Sigmoid colon (tissue), 7 donors: Measurements from ENCODE around the gene CYP1A1. TPM values are rescaled to one million over a fixed set of nuclear protein-coding genes. Genes with fewer than 3 reads are reported as not detected.

Experiments
- DNase-seq: peaks from one replicate; pipeline ENCODE4 v3.0.0-alpha.2; 2019
- H3K27ac ChIP-seq, 4 donors: fragments of 200-600 bp; sonication (generic); one replicate each; pipeline ENCODE4 v1.5.1; 2016 to 2019; ENCODE audit warnings: mild to moderate bottlenecking in 1 of 4
- H3K27me3 ChIP-seq, 3 donors: fragments of 200-600 bp; sonication (generic); one replicate each; pipeline ENCODE4 v1.5.1; 2019; ENCODE audit warnings: mild to moderate bottlenecking in 1 of 3
- H3K36me3 ChIP-seq, 4 donors: fragments of 200-600 bp; sonication (generic); one replicate each; pipeline ENCODE4 v1.5.1; 2016 to 2019
- H3K4me1 ChIP-seq, 4 donors: fragments of 200-600 bp; sonication (generic); one replicate each; pipeline ENCODE4 v1.5.1; 2017 to 2019
- H3K4me3 ChIP-seq, 4 donors: fragments of 200-600 bp; sonication (generic); one replicate each; pipeline ENCODE4 v1.5.1; 2017 to 2019; ENCODE audit warnings: mild to moderate bottlenecking in 2 of 4, moderate library complexity in 1 of 4
- H3K9me3 ChIP-seq, 4 donors: fragments of 200-600 bp in 3 of 4; sonication (generic) in 3 of 4; one replicate each; pipeline versions ENCODE4 v1.5.1 to v1.6.1; 2013 to 2019
- EP300 ChIP-seq, 4 donors: sonication (generic); formaldehyde crosslinking; IDR thresholded peaks; one replicate each; pipeline ENCODE4 v1.6.1; 2017; ENCODE audit warnings: antibody characterized with exemption in 4 of 4
- POLR2A ChIP-seq, 2 donors: fragments of 450-650 bp; IDR thresholded peaks; one replicate each; pipeline ENCODE4 v1.6.1; 2016; ENCODE audit warnings: antibody characterized with exemption in 2 of 2, mild to moderate bottlenecking in 2 of 2, moderate library complexity in 2 of 2
- POLR2AphosphoS5 ChIP-seq, 4 donors: sonication (generic); formaldehyde crosslinking; IDR thresholded peaks; one replicate each; pipeline ENCODE4 v1.6.1; 2017; ENCODE audit warnings: antibody characterized with exemption in 4 of 4
- WGBS, 2 donors: extraction: QIAGEN DNeasy Blood & Tissue Kit; methylation state at CpG; one replicate each; pipeline ENCODE4 v1.1.7; 2013; 5-methylcytosine and 5-hydroxymethylcytosine counted together
- intact Hi-C: fragments of 100-400 bp; cut with DNase I; formaldehyde crosslinking; loops from one replicate; pipeline ENCODE4 v1.15.1; 2023
- polyA plus RNA-seq, 3 donors: library from polyadenylated mRNA; stranded (reverse); fragments of 200-250 nt; gene quantifications; one replicate each; pipeline ENCODE4 v1.2.3, GENCODE V29; 2013
- total RNA-seq, 4 donors: library from RNA; depleted of rRNA; stranded (reverse); fragments of >200 nt; gene quantifications; one replicate each; pipeline ENCODE4 v1.1.0, GENCODE V29; 2016
- TF ChIP-seq, protein P1 (sequence below), 4 experiments: fragments of 450-650 bp in 3 of 4; fragments of 200-600 bp in 1 of 4; IDR thresholded peaks; one replicate each; pipeline ENCODE4 v1.5.1; 2016 to 2019; ENCODE audit warnings: antibody characterized with exemption in 4 of 4, mild to moderate bottlenecking in 3 of 4, moderate library complexity in 2 of 4
- donor health status: healthy with polysubstance abuse.
- donor health status: Bipolar disorder and iron deficiency.
- donor health status: healthy.

Gene CYP1A1
- total and polyA plus RNA-seq, 7 donors: 0.09 to 4.7 (median 0.49) TPM; not detected in 2

- H3K9me3 ChIP-seq: no peaks in the 10 kb centered on the region
- no peak for TF ChIP-seq EP300 (IDR thresholded peaks at IDR 0.05)
- no peak for TF ChIP-seq POLR2AphosphoS5 (IDR thresholded peaks at IDR 0.05)
- no peak for TF ChIP-seq POLR2A (IDR thresholded peaks at IDR 0.05)
- TF ChIP-seq, protein P1, sequence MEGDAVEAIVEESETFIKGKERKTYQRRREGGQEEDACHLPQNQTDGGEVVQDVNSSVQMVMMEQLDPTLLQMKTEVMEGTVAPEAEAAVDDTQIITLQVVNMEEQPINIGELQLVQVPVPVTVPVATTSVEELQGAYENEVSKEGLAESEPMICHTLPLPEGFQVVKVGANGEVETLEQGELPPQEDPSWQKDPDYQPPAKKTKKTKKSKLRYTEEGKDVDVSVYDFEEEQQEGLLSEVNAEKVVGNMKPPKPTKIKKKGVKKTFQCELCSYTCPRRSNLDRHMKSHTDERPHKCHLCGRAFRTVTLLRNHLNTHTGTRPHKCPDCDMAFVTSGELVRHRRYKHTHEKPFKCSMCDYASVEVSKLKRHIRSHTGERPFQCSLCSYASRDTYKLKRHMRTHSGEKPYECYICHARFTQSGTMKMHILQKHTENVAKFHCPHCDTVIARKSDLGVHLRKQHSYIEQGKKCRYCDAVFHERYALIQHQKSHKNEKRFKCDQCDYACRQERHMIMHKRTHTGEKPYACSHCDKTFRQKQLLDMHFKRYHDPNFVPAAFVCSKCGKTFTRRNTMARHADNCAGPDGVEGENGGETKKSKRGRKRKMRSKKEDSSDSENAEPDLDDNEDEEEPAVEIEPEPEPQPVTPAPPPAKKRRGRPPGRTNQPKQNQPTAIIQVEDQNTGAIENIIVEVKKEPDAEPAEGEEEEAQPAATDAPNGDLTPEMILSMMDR (IDR thresholded peaks at IDR 0.05): no peak
Measured at GRCh38 chr15:74709011-74709410, 16.3 kb downstream of the CYP1A1 start.

DNA sequence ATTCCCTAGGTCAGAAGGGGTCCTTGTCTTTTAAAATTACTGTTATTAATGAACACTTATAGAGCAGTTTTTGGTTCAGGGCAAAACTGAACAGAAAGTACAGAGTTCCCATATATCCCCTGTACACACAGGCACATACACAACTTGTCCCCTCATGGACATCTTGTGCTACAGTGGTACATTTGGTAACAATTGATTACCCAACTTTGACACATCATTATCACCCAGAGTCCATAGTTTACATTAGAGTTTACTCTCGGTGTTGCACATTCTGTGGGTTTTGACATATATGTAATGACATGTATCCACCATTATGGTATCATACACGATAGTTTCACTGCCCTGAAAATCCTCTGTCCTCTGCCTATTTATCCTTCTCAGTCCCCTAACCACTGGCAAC, 28.5 kb downstream of the CYP1A1 start:
- 35 to 59% methylated on average over 2 of the region's 2 CpGs for WGBS, 2 donors
- TF ChIP-seq EP300 (IDR thresholded peaks at IDR 0.05) (no peak), POLR2AphosphoS5 (IDR thresholded peaks at IDR 0.05) (no peak), POLR2A (IDR thresholded peaks at IDR 0.05) (no peak)
- TF ChIP-seq, protein P1 (IDR thresholded peaks at IDR 0.05): no peak
- no peak for DNase-seq
- H3K27ac ChIP-seq: peak overlapping the region in 2 of 4 donors; percentile 87 to 89
- intact Hi-C loops: no loop called here
- H3K36me3 ChIP-seq: no peaks in the 10 kb centered on the region
- H3K4me1 ChIP-seq: peaks cover 0 to 31% (median 24%) of the 10 kb centered on the region in 4 donors
- H3K4me3 ChIP-seq: peak overlapping the region in 3 of 4 donors; percentile 80 to 83 (median 80)
- no peaks in the 10 kb centered on the region for H3K9me3 ChIP-seq
- no peaks in the 10 kb centered on the region for H3K27me3 ChIP-seq

More at GRCh38 chr15:74709011-74709410, 16.3 kb downstream of the CYP1A1 start:
- Histone ChIP-seq H3K27me3 (no peaks in the 10 kb centered on the region), H3K27ac (no peak overlapping the region), H3K4me1 (no peaks in the 10 kb centered on the region), H3K36me3 (no peaks in the 10 kb centered on the region), H3K4me3 (no peak overlapping the region)
- 53% methylated on average over 1 of the region's 1 CpG for WGBS, 2 donors
- no peak for DNase-seq
- intact Hi-C loops: no loop called here

GRCh38 chr15:74696398-74696729, 29.0 kb downstream of the CYP1A1 start:
- TF ChIP-seq, protein P1 (IDR thresholded peaks at IDR 0.05): no peak
- no peak for TF ChIP-seq POLR2AphosphoS5 (IDR thresholded peaks at IDR 0.05)
- TF ChIP-seq POLR2A (IDR thresholded peaks at IDR 0.05): no peak
- no peak for TF ChIP-seq EP300 (IDR thresholded peaks at IDR 0.05)
- H3K27ac ChIP-seq: peak overlapping the region; percentile 86 to 89 (median 87)
- no peaks in the 10 kb centered on the region for H3K36me3 ChIP-seq
- intact Hi-C loops: no loop called here
- no peaks in the 10 kb centered on the region for H3K9me3 ChIP-seq
- no peak for DNase-seq
- H3K27me3 ChIP-seq: no peaks in the 10 kb centered on the region
- 3 to 6% methylated on average over 10 of the region's 10 CpGs for WGBS, 2 donors
- H3K4me3 ChIP-seq: peak overlapping the region; percentile 76 to 83 (median 80)
- peaks cover 0 to 31% (median 24%) of the 10 kb centered on the region in 4 donors for H3K4me1 ChIP-seq

GRCh38 chr15:74695597-74696397, 29.5 kb downstream of the CYP1A1 start, which contains the start of gene EDC3:
Gene EDC3, minus strand, starts transcription at chr15:74696024. Its CDS starts 20,900 bp downstream, at chr15:74675124.
- DNase-seq: peak; percentile 91
- Histone ChIP-seq H3K27me3 (no peaks in the 10 kb centered on the region), H3K27ac (peak within 1 kb of the TSS; percentile 86 to 89 (median 87)), H3K4me3 (peak within 1 kb of the TSS; percentile 76 to 83 (median 80)), H3K4me1 (peaks cover 0 to 31% (median 24%) of the 10 kb centered on the region in 4 donors), H3K9me3 (no peaks in the 10 kb centered on the region), H3K36me3 (no peaks in the 10 kb centered on the region)
- WGBS, 2 donors: 1% methylated on average over 46 of the region's 46 CpGs
- intact Hi-C loops: no loop called here
- no peak for TF ChIP-seq EP300 (IDR thresholded peaks at IDR 0.05)
- TF ChIP-seq POLR2AphosphoS5 (IDR thresholded peaks at IDR 0.05): peak; percentile 52 to 82 (median 77)
- TF ChIP-seq, protein P1 (IDR thresholded peaks at IDR 0.05): peak in 1 of 4 experiments; percentile 13
- TF ChIP-seq POLR2A (IDR thresholded peaks at IDR 0.05): no peak
